Right lobe of liver (tissue), 4 donors: ENCODE results near the gene SEMA6C.

Source experiments
- CTCF ChIP-seq, 4 donors: fragments of 200-600 bp in 3 of 4; fragments of 450-650 bp in 1 of 4; IDR thresholded peaks; one replicate each; pipeline versions ENCODE4 v1.5.1 to v1.8.0; 2016 to 2022; ENCODE audit warnings: antibody characterized with exemption in 4 of 4, mild to moderate bottlenecking in 2 of 4
- POLR2A ChIP-seq: fragments of 450-650 bp; IDR thresholded peaks from one replicate; pipeline ENCODE4 v1.6.1; 2017; ENCODE audit warnings: antibody characterized with exemption, mild to moderate bottlenecking
- donor health status: DM: no; HTN: no; CAD: no.
- donor health status: DM: no; HTN: no; CAD: no.
- donor health status: DM: no; HTN: yes; CAD: no.

- TF ChIP-seq CTCF (IDR thresholded peaks at IDR 0.05): no peak
- TF ChIP-seq POLR2A: peak; percentile 34
Observed at GRCh38 chr1:151164732-151165280, 18.4 kb upstream of the SEMA6C start.
